ENCODE data around the gene TARBP1.
"Not testable (repeated sequence)": the region's sequence is repeated elsewhere in the genome, so short reads cannot be mapped to it uniquely, and the experiment has no call there.

The TARBP1 gene

GRCh38 chr1:234379591-234380109, 99.3 kb downstream of the TARBP1 start:
- not testable (repeated sequence) for DNase-seq

- no peak for DNase-seq
These were observed 103.3 kb downstream of the TARBP1 start for GRCh38 chr1:234375672-234376071.

- DNase-seq: no peak
These were observed 105.1 kb downstream of the TARBP1 start for GRCh38 chr1:234373959-234374254.

- DNase-seq: peak; percentile 94
These were observed 105.7 kb downstream of the TARBP1 start, which contains the start of gene COA6 for GRCh38 chr1:234373064-234373958. TSS of gene COA6 (plus strand) at chr1:234373456. CDS start at chr1:234373467, 11 bp downstream.

- peak; percentile 2 for DNase-seq
These were observed 106.8 kb downstream of the TARBP1 start for GRCh38 chr1:234372011-234372757.

- DNase-seq: no peak
These were observed 107.6 kb downstream of the TARBP1 start for GRCh38 chr1:234371414-234371813.

- DNase-seq: peak; percentile 61
These were observed 109.2 kb downstream of the TARBP1 start for GRCh38 chr1:234369784-234370183.

GRCh38 chr1:234369033-234369430, 109.9 kb downstream of the TARBP1 start:
- DNase-seq: no peak

- no peak for DNase-seq
These were observed 110.5 kb downstream of the TARBP1 start for GRCh38 chr1:234368320-234369032.

- DNase-seq: no peak
These were observed 116.4 kb downstream of the TARBP1 start for GRCh38 chr1:234362558-234362957.

GRCh38 chr1:234361102-234361603, 117.8 kb downstream of the TARBP1 start:
- DNase-seq: no peak

- no peak for DNase-seq
These were observed 121.1 kb downstream of the TARBP1 start for GRCh38 chr1:234357831-234358230.

- DNase-seq: not testable (repeated sequence)
These were observed 122.2 kb downstream of the TARBP1 start for GRCh38 chr1:234356615-234357269.

- DNase-seq: no peak
These were observed 123.0 kb downstream of the TARBP1 start for GRCh38 chr1:234355782-234356510.

GRCh38 chr1:234348964-234349363, 130.0 kb downstream of the TARBP1 start:
- DNase-seq: no peak

GRCh38 chr1:234345237-234345636, 133.7 kb downstream of the TARBP1 start:
- DNase-seq: no peak

GRCh38 chr1:234342774-234343173, 136.2 kb downstream of the TARBP1 start:
- no peak for DNase-seq

All from HCEC 1CT (cell line).